GM12878 (cell line): ENCODE measurements around the gene GRM5. TPM values are rescaled to one million over a fixed set of nuclear protein-coding genes. Genes with fewer than 3 reads are reported as not detected.

Experiments
- ATAC-seq: fragments of 200-7000 bp; cut with Tn5 transposase; 3 replicates; pipeline ENCODE4 v1.9.1; 2020; ENCODE audit warnings: mild to moderate bottlenecking, moderate library complexity
- BruUV-seq: library from RNA; stranded (reverse); fragments of 400-500 nt; replicated peaks from 2 replicates; lab custom pipeline; 2021; lab: Mats Ljungman, UMichigan
- CTCF ChIA-PET: fragments of 300-600 bp; sonication (Branson Sonifier 250); formaldehyde crosslinking; extraction: SDS; loops from one replicate; lab custom pipeline; 2021; ENCODE audit warnings: inconsistent platforms; lab: Yijun Ruan, JAX
- POLR2A ChIA-PET: fragments of 350-600 bp; formaldehyde crosslinking; extraction: SDS; loops from one replicate; lab custom pipeline; 2021; ENCODE audit warnings: inconsistent platforms; lab: Charles Lee
- RAD21 ChIA-PET: fragments of 300-600 bp; sonication (Branson Sonifier 250); formaldehyde crosslinking; loops from one replicate; lab custom pipeline; 2023; ENCODE audit warnings: antibody characterized with exemption; ENCODE audit not compliant: unreplicated experiment; lab: Charles Lee
- SMC1A ChIA-PET: fragments of 300-600 bp; sonication (Branson Sonifier 250); formaldehyde crosslinking; loops from one replicate; lab custom pipeline; 2023; ENCODE audit not compliant: unreplicated experiment, uncharacterized antibody; lab: Charles Lee
- DNase-seq: peaks from one replicate; pipeline ENCODE4 v3.0.0-alpha.2; 2011; ENCODE audit warnings: low read depth, low spot score
- FAIRE-seq: peaks from 3 replicates; lab custom pipeline; 2011; peaks lifted over from hg19 to GRCh38; lab: Jason Lieb, UNC
- H2AFZ ChIP-seq: 2 replicates; pipeline ENCODE4 v1.6.0; 2011; ENCODE audit warnings: low read depth, low read length, control low read depth; ENCODE audit not compliant: control insufficient read depth
- H3K27ac ChIP-seq: 2 replicates; pipeline ENCODE4 v1.5.1; 2011; ENCODE audit warnings: control low read depth; ENCODE audit not compliant: control insufficient read depth, insufficient read depth
- H3K27me3 ChIP-seq, 2 experiments: replicated peaks in 1 of 2; 2 replicates each; pipeline versions ENCODE4 v1.6.0 to v1.6.1; 2011; ENCODE audit warnings: low read length in 1 of 2; ENCODE audit not compliant: control insufficient read depth in 2 of 2, insufficient read depth in 2 of 2
- H3K36me3 ChIP-seq, 2 experiments: 2 replicates each; pipeline ENCODE4 v1.5.1; 2011; ENCODE audit warnings: low read length in 1 of 2; ENCODE audit not compliant: control insufficient read depth in 2 of 2, insufficient read depth in 2 of 2
- H3K4me1 ChIP-seq: 2 replicates; pipeline ENCODE4 v1.6.1; 2011; ENCODE audit warnings: mild to moderate bottlenecking, low read length, moderate library complexity, mixed read lengths; ENCODE audit not compliant: control insufficient read depth, insufficient read depth
- H3K4me2 ChIP-seq: 2 replicates; pipeline ENCODE4 v1.6.0; 2011; ENCODE audit warnings: control low read depth; ENCODE audit not compliant: control insufficient read depth, insufficient read depth
- H3K4me3 ChIP-seq: fragments of 200-600 bp; sonication (generic); 2 replicates; pipeline ENCODE4 v1.5.1; 2016
- H3K79me2 ChIP-seq: 2 replicates; pipeline ENCODE4 v1.6.0; 2011; ENCODE audit warnings: low read length; ENCODE audit not compliant: control insufficient read depth, insufficient read depth
- H3K9ac ChIP-seq: 2 replicates; pipeline ENCODE4 v1.8.0; 2011; ENCODE audit warnings: low read length, control low read depth, mixed read lengths; ENCODE audit not compliant: control insufficient read depth, insufficient read depth
- H3K9me3 ChIP-seq: replicated peaks from 3 replicates; pipeline ENCODE4 v1.5.1; 2011; ENCODE audit warnings: mild to moderate bottlenecking, low read length; ENCODE audit not compliant: control insufficient read depth, insufficient read depth
- H4K20me1 ChIP-seq: 2 replicates; pipeline ENCODE4 v1.6.0; 2011; ENCODE audit not compliant: control insufficient read depth, insufficient read depth
- ATF2 ChIP-seq: IDR thresholded peaks from 2 replicates; pipeline ENCODE4 v1.6.1; 2012; ENCODE audit warnings: low read length, inconsistent platforms
- CHD4 ChIP-seq: fragments of 200-600 bp; sonication (generic); IDR thresholded peaks from 2 replicates; pipeline ENCODE4 v1.6.1; 2016; ENCODE audit warnings: mild to moderate bottlenecking
- EED ChIP-seq: sonication (generic); IDR thresholded peaks from 2 replicates; pipeline ENCODE4 v1.6.1; 2016; ENCODE audit warnings: antibody characterized with exemption, low read depth
- ETV6 ChIP-seq, 2 experiments: fragments of 450-650 bp in 1 of 2; IDR thresholded peaks in 1 of 2; conservative IDR thresholded peaks in 1 of 2; 2 replicates each; pipeline ENCODE4 v1.6.1; 2014; ENCODE audit warnings: antibody characterized with exemption in 1 of 2, borderline replicate concordance in 1 of 2, low read depth in 1 of 2, mild to moderate bottlenecking in 1 of 2, moderate library complexity in 1 of 2
- FOXM1 ChIP-seq: IDR thresholded peaks from 2 replicates; pipeline ENCODE4 v1.6.1; 2012; ENCODE audit warnings: low read depth, mild to moderate bottlenecking, inconsistent platforms, low read length, moderate library complexity
- PKNOX1 ChIP-seq: fragments of 450-650 bp; IDR thresholded peaks from 2 replicates; pipeline ENCODE4 v1.6.1; 2016; ENCODE audit warnings: mild to moderate bottlenecking
- SMARCA5 ChIP-seq: fragments of 450-650 bp; IDR thresholded peaks from 2 replicates; pipeline ENCODE4 v1.6.1; 2017; ENCODE audit warnings: mild to moderate bottlenecking
- SREBF1 ChIP-seq: IDR thresholded peaks from 2 replicates; pipeline ENCODE4 v1.6.1; 2012; ENCODE audit warnings: mild to moderate bottlenecking, low read length
- WGBS: methylation state at CpG from one replicate; pipeline ENCODE4 v1.1.6; 2016; ENCODE audit warnings: low lambda C conversion rate; ENCODE audit not compliant: insufficient replicate concordance, insufficient coverage; ENCODE audit errors: missing lambda C conversion rate; 5-methylcytosine and 5-hydroxymethylcytosine counted together
- in situ Hi-C: fragments of 300-500 bp; cut with MboI; formaldehyde crosslinking; loops from 9 replicates; pipeline ENCODE4 v1.14.3; 2018; ENCODE audit warnings: mixed read lengths
- intact Hi-C: fragments of 100-400 bp; cut with micrococcal nuclease; formaldehyde crosslinking; loops from one replicate; pipeline ENCODE4 v1.14.2; 2022; ENCODE audit not compliant: unreplicated experiment
- polyA plus RNA-seq, 11 experiments: library from polyadenylated mRNA; depleted of rRNA in 4 of 11; unstranded in 6 of 11; stranded (reverse) in 5 of 11; fragments of >200 nt; fragmentation: Nextera tagmentation in 4 of 11; fragmentation: Illumina TruSeq in 1 of 11; extraction: Ambion mirVana in 4 of 11; extraction: Trizol in 1 of 11; gene quantifications; 1 replicate in 1 of 11; 2 replicates in 10 of 11; pipeline versions ENCODE4 v1.2.1 to v1.2.3, GENCODE V29; 2011 to 2016; ENCODE audit warnings: inconsistent platforms in 2 of 11, missing spikeins in 2 of 11, low read depth in 1 of 11
- total RNA-seq, 4 experiments: library from RNA; depleted of rRNA in 3 of 4; stranded (reverse); fragments of >200 nt in 3 of 4; fragmentation: Illumina TruSeq in 1 of 4; extraction: Trizol in 1 of 4; gene quantifications; 2 replicates each; pipeline versions ENCODE4 v1.2.1 to v1.2.3, GENCODE V29; 2013 to 2021
- TF ChIP-seq, protein P1 (sequence below): IDR thresholded peaks from 2 replicates; pipeline ENCODE4 v1.6.1; 2011; ENCODE audit warnings: low read depth, low read length, improper control_type of control experiment, borderline replicate concordance

The GRM5 gene
- total and polyA plus RNA-seq, 10 of the 15 experiments (the other 5 are each of a cell fraction or from before 2014, with no cell fraction given): not detected

DNA sequence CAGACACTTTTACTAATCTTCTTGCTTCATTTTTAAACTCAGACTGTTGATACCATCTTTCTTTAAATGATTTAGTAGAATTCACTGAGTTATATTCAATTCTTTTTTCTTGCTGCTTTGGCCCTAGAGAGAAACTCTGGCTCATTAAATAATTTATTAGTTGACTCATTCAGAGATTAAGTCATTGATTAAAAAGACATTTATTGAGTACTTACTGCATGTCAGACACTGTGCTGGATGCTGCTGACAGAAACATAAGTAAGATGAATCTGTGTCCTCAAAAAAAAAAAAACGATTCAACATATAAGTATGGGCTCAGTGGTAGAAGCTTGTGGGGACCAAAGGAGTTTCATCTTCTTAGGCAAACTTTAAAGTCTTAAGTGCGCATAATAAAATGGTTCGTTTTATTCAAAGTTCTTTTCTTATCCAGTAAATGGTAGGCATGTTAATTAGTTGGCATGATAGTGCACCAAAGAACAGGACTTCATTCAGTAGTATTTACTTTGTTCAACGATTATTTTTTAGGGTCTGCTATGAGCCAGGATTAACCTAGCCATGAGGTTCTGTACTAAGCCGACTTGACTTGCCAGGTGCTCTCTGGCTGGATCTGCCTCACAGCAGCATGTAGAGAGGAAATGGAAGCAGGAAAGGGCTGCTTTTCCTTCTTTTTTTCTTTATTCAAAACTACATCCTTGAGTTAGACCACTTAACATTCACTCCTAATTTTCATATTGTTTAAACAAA, 447.3 kb downstream of the GRM5 start:
- no peak overlapping the region for H2AFZ ChIP-seq
- H3K79me2 ChIP-seq: no peaks in the 10 kb centered on the region
- ChIA-PET CTCF (no interaction called here), SMC1A (no interaction called here), RAD21 (no interaction called here), POLR2A (no interaction called here)
- H3K4me1 ChIP-seq: no peaks in the 10 kb centered on the region
- 19% methylated on average over 5 of the region's 5 CpGs for WGBS
- in situ Hi-C loops (no loop called here), intact Hi-C loops (no loop called here)
- ATAC-seq (no peak), FAIRE-seq (no peak), DNase-seq (no peak)
- no TSS peak for BruUV-seq
- TF ChIP-seq SREBF1: no peak
- TF ChIP-seq SMARCA5: no peak
- no peak for TF ChIP-seq ATF2
- no peak for TF ChIP-seq ETV6 (conservative IDR thresholded peaks at IDR 0.05 in 1 of 2, IDR thresholded peaks at IDR 0.05 in 1 of 2; ENCODE audit: borderline replicate concordance in 1 of 2, low read depth in 1 of 2)
- TF ChIP-seq PKNOX1: no peak
- TF ChIP-seq CHD4: no peak
- no peak for TF ChIP-seq FOXM1
- TF ChIP-seq, protein P1, sequence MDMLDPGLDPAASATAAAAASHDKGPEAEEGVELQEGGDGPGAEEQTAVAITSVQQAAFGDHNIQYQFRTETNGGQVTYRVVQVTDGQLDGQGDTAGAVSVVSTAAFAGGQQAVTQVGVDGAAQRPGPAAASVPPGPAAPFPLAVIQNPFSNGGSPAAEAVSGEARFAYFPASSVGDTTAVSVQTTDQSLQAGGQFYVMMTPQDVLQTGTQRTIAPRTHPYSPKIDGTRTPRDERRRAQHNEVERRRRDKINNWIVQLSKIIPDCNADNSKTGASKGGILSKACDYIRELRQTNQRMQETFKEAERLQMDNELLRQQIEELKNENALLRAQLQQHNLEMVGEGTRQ: no peak
- TF ChIP-seq EED: no peak
- no peak overlapping the region for H3K27ac ChIP-seq
- H4K20me1 ChIP-seq: no peaks in the 10 kb centered on the region
- no peaks in the 10 kb centered on the region for H3K9me3 ChIP-seq
- no peak overlapping the region for H3K4me3 ChIP-seq
- no peak overlapping the region for H3K9ac ChIP-seq
- H3K36me3 ChIP-seq: no peaks in the 10 kb centered on the region
- H3K27me3 ChIP-seq: no peaks in the 10 kb centered on the region; a peak in 2 of 4 replicates
- no peak overlapping the region for H3K4me2 ChIP-seq
